GM21528 (cell line): ENCODE results near the gene URM1.
A peak's percentile ranks its signal among the peaks of the same experiment; 100 is the strongest.

Source experiments
- ATAC-seq: cut with Tn5 transposase; IDR thresholded peaks from one replicate; pipeline ENCODE4 v1.9.1; 2021; ENCODE audit warnings: mild to moderate bottlenecking, moderate library complexity; ENCODE audit not compliant: unreplicated experiment, low FRiP score

The URM1 gene

DNA sequence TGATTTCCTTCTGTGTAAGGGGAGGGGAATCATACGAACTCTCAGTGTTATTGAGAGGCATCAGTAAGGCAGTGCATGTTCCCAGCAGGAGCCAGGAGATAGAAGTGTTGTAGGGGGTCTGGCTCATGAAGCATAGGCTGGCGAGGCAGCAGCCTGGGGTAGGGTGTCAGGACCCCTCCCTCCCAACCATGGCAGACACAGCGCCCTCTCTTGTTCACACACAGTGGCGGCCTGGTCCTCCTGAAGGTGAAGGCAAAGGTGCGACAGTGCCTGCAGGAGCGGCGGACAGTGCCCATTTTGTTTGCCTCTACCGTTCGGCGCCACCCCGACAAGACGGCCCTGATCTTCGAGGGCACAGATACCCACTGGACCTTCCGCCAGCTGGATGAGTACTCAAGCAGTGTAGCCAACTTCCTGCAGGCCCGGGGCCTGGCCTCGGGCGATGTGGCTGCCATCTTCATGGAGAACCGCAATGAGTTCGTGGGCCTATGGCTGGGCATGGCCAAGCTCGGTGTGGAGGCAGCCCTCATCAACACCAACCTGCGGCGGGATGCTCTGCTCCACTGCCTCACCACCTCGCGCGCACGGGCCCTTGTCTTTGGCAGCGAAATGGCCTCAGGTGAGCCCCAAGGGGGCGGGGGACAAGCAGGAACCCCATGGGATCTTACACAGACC is 26.1 kb upstream of the URM1 start:
- ATAC-seq: no peak

DNA sequence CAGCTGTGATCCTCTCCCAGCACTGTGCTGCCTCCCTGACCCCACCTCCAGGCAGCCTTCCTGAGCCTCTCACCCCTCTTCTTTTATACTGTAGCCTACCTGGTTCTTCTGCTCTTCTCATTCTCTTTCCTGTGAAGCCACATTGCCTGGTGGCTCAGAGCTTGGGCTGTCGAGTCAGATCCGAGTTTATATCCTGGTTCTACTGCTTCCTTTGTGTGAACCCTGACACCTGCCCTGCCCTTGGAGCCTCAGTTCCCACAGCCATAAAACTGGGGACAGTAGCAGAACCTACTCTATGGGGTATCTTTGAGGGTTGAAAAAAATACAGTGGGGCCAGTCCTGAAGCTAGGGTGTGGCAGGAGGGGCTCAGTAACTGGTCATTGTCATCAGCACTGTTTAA is 22.0 kb upstream of the URM1 start:
- no peak for ATAC-seq

DNA sequence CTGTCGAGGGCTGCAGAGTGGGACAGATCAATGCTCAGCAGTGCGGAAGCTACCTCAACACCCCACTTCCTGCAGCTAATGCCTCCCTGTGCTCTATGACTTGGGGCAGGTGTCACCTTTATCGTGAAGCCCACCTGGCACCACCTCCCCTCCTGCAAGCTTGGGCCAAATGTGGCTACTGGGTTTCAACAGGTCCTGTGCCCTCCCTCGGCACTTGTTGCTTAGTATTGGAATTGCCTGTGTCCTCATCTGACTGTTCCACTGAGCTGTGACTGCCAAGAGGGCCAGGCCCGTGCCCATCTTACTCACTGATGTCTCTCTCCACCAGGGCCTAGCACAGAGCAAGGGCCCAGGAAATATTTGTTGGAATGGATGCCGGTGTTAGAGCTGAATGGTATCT is 21.4 kb upstream of the URM1 start:
- ATAC-seq: no peak

DNA sequence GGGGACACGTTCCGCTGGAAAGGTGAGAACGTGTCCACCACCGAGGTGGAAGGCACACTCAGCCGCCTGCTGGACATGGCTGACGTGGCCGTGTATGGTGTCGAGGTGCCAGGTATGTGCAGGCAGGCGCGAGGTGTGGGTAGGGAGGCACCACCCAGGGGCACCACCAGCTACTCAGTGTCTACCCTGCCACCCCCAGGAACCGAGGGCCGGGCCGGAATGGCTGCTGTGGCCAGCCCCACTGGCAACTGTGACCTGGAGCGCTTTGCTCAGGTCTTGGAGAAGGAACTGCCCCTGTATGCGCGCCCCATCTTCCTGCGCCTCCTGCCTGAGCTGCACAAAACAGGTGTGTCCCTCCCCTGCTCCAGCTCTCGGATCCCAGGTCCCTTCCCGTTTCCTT is 15.7 kb upstream of the URM1 start:
- no peak for ATAC-seq

DNA sequence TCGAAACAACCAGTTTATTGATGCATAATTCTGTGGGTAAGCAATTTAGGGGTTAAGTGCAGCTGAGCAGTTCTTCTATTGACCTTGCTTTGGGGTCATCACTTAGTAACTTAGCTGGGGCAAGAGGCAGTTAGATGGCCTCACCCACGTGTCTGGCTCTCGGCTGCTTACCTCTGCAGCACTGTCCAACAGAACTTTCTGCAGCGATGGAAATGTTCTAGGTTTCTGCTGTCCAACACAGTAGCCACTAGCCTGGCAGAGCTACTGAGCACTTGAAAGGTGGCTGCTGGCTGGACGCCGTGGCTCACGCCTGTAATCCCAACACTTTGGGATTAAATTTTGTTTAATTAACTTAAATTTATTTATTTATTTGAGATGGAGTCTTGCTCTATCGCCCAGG is 13.1 kb upstream of the URM1 start:
- no peak for ATAC-seq

DNA sequence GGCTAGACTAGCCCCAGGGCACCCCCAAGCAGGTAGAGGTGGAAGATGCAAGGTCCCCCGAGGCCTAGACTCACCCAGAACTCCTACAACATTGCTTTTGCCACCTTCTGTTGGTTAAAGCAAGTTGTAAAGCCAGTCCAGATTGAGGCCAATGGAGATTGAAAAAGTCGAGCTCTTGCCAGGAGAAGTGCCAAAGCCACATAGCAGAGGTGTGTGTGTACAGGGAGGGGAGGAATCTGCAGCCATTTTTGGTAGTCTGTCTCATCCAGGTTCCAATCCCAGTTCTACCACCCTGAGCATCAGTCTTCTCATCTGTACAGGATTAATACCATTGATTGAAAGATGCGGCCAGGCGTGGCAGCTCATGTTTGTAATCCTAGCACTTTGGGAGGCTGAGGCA is 12.3 kb upstream of the URM1 start:
- ATAC-seq: no peak

DNA sequence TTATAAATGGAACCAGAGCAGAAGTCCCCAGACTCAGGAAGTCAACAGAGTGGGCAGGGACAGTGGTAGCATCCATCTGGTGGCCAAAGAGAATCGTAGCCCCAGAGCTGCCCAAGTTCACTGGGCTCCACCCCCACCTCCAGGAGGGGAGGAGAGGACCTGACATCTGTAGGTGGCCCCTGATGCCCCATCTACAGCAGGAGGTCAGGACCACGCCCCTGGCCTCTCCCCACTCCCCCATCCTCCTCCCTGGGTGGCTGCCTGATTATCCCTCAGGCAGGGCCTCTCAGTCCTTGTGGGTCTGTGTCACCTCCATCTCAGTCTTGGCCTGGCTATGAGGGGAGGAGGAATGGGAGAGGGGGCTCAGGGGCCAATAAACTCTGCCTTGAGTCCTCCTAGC is 10.3 kb upstream of the URM1 start:
- ATAC-seq: no peak

DNA sequence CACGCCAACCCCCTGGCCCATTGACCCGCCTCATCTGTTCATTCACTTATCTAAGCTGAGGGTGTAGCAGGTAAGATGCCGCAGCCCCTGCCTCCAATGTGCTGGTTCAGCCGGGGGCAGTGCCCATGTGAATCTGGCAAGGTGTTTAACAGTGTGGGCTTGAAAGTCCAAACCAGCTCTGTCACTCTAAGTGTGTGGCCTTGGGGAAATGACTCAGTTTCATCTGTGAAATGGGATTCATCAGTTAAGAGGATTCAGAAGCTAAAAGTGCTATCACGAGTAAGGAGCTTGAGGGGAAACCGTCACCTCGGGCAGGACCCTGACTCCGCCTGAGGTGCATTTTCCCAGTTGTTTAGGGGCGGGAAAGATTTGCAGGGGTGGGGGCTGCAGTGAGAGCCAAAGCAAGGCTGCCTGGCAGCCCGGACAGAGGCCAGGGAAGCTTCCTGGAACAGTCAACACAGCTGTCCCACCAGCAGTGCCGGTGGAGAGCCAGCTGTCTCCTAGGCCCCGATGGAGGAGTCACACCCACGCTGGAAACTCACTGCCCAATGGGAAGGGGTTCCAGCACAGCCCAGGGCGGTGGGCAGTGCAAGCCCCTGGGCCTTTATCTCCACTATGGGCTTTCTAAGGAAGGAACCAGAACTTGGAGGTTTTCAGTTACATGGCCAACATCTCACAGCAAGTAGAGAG is 9.7 kb upstream of the URM1 start:
- ATAC-seq: peak; percentile 6

DNA sequence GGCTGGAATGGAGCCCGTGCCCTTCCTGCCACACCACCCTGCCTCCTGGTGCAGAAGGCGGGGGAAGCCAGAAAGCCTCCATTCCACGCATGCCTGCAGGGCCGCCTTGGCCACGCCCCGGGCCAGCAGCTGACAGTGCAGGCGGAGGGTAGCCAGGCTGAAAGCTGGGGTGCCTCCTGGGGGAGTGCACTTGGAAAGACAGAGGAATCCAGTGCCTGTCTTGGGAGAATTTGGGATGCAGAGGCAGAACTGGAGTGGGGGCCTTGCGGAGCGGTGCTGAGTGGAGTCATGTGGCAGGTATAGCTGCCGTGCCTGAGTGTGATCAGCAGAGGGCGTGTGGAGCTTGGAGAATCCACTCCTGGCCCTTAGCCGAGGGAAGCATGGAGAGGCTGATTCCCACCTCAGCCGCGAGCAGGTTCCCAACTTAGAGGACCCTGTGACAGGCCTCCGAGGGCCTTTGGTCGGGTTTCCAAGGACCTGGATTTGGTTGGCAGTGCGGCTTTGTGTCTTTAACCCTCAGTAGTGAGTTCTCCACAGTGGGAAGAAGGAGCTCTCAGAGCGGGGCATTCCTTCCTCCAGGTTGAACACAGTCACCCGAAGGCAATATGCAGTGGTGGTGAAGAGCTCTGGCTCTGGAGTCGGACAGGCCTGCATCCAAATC is 9.1 kb upstream of the URM1 start:
- ATAC-seq: peak; percentile 70

DNA sequence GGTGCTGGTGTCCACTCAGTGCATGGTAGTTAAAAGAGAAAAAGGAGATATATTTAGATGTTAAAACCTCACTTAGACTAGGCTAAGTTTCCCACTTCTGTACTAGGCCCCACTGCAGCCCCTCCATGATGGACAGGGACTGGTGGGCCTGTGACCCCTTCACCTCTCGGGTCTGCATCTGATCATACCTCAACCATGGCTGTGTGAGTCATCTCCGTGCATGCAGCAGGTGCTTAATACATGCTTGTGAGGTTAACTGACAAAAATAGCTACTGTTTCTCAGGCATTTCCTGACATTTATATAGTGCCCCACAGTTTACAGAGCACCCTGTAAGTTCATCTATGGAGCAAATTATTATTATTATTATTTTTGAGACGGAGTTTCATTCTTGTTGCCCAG is 8.4 kb upstream of the URM1 start:
- ATAC-seq: no peak

DNA sequence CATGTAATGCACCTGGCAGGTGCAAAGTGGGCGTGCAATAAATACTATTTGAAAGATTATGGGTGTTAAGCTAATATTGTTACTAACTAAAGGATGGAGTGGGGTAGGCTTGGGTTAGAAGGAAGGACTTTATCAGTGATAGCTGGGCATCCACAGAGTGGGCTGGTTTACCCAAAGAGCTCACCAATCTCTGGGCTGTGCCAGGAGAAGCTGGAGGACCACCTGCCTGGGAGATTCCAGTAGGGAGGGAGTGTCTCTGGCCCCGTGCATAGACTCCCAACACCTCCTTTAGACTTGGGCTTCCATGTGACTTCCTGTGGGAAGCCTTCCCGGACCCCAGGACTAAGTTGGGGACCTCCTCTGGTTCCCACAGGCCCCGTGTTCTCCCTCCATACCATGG is 5.6 kb upstream of the URM1 start:
- ATAC-seq: no peak

DNA sequence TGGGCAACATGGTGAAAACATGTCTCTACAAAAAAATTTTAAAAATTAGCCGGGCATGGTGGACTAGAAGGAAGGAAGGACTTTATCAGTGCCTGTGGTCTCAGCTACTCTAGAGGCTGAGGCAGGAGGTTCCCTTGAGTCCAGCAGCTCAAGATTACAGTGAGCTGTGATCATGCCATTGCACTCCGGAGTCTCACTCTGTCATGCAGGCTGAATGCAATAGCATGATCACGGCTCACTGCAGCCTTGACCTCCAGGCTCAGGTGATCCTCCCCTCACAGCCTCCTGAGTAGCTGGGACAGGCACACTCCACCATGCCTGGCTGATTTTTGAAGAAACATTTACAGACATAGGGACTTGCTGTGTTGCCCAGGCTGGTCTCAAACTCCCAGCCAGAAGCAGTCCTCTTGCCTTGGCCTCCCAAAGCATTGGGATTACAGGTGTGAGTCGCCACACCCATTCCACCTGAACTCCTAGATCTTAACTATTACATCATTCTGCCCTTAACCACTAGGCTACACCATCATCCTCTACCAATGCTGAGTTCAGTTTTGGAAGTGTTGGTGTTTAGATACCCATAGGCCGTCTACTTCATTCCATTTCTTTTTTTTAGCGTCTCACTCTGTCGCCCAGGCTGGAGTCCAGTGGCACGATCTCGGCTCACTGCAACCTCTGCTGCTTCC is 2.0 kb upstream of the URM1 start:
- no peak for ATAC-seq

DNA sequence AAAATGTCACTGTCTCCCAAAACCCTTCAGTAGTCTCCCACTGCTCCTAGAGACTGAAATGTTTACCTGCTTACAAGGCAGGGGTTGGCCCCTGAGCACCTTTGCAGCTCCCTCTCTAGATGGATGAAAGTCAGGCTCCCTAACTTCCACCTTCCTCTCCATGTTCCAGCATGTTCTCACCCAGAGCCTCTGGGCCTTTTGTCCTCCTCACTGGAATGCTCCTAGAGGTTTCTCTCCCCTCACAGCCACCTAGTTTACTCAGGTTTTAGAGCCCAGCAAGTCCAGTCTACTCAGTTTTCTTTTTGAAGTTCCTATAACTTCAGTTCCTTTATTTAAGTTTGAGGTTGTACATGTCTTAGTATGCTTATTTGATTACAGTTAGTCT is 815 bp upstream of the URM1 start:
- ATAC-seq: no peak

DNA sequence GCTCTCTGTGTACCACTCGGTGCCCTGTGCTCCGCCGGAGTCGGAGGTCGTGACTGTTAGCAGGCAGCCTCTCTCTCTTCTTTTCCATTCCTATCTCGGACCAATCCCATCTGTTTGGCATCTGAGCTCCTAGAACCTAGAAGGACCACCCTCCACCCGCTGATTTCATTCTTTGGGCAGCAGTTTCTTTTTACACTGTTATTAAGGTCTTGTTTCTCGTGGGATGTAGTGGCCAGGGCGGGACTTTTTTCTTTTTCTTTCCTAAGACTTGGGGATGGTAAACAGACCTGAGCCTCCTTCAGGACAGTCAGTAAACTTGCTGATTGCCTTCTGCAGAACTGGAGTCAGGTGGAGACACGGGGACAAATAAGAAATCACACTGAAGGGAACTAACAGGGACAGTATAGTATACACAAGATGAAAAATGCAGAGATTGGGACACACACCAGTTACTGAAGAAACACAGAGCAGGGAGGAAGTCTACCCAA is 500 bp downstream of the URM1 start:
- ATAC-seq: no peak

DNA sequence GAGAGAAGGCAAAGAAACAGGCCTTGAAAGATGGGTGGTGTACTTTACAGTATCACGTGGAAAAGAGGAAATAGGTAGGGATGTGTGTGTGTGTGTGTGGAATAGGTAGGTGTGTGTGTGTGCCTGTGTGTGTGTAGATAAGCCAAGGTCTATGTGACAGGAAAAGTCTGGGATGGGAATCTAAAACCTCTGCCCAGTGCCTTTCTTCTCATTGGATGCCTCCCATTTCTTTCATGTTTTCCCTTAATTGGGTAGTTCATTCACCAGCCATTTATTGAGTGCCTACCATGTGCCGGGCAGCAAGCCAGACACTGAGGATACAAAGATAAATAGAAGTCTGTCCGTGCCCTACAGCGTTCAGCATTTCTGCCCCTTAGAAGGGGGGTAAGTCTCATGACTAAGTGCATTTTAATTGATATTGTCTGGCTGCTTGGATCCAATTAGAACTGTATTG is 1.0 kb downstream of the URM1 start:
- ATAC-seq: no peak

DNA sequence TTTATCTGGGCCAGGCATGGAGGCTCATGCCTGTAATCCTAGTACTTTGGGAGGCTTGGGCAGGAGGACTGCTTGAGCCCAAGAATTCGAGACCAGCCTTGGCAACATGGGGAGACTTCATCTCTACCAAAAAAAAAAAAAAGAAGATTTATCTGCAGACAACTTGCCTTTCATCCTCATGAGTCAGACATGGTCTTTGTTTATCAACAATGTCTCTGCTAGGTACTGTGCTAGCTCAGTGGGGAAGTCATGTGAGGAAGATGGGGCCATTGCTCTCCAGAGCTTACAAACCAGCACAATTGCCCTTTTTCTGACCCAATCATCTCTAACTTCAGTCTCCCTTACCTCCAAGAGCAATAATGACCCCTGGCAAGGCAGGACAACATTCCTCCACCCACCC is 1.6 kb downstream of the URM1 start:
- ATAC-seq: no peak

DNA sequence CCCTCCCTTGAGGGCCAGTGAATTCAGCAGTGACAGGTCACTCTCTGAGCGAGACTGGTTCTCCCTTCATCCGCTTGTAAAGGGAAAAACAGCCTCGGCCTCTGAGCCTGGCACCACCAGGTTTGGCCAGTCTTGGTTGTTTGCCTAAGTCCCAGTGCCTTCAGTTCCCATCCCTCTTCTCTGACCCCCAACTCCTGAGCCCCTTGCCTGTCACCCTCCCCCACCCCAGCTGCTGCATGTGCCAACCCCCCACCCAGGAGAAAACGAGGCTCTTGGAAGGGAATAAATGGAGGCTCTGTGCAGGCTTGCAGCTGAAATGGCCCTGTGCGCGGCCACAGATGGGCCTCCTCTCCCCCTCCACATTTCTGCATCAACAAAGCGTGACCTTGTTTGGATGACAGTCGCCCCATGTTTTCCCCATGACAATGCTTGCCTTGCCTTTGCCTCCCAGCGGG is 3.1 kb downstream of the URM1 start:
- ATAC-seq: no peak

DNA sequence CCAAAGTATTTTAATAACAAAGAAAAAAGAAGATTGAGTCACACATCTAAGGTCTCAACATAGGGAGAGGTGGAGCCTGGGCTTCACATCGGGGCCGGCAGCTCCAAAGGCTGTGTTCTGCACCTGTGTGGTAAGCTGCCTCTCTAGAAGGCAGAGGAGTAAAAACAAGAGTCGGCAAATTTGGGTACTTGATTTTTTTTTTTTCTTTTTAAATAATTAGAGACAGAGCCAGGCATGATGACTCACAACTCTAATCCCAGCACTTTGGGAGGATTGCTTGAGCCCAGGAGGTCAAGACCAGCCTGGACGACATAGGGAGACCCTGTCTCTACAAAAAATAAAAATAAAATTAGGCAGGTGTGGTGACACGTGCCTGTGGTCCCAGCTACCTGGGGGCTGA is 4.7 kb downstream of the URM1 start:
- no peak for ATAC-seq

DNA sequence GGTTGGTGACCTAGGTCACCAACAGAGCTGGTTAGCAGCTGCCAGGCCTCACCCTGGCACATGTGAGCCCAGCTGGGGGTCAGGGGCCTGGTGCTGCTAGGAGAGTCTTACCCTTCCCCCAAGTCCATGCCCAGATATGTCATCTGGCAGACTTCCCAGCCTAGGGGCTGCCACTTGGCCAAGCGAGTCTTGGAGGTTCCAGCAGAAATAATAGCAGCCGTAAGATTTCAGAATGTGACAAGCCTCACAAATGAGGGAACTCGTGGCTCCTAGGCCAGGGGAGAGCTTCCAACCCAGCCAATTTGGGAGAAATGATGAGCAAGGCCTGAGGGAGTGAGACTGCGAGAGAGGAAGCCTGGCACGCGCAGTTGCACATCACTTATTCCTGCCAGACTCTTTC is 11.1 kb downstream of the URM1 start:
- no peak for ATAC-seq

DNA sequence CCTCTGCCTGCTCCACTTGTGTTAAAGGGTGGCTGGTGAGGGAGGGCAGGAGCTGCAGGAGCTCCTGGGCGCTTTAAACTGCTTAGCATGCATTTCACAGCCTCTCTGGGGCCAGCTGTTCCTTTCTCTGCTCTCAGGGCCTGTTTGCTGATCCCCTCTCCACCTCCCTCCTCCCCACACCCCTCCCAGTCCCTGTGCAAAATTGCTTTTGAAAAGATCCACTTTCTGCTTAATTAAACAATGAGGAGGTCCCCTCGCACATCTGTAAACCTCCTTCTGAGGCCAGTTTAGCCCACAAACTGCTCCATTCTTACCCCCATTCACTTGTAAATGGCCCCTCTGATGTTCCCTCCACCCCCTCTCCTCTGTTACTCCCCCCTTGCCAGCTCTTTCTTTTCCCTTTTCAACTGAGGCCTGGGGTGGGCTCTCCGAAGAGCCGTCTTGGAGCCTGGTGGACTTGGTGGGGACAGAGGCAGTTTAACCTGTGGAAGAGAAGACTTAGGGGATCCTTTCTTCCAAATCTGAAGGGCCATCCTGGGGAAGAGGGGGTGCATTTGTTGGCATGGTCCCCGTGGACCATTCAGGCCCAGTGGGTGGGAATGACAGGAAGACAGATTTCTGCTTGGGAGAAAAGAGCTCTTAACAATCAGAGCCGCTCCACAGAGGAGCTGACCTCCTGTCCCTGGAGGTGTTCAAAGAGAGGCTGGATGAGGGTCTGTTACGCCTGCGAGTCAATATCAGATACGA is 12.0 kb downstream of the URM1 start:
- no peak for ATAC-seq
